ENCODE data around the gene ABCA8.

Gene ABCA8

DNA sequence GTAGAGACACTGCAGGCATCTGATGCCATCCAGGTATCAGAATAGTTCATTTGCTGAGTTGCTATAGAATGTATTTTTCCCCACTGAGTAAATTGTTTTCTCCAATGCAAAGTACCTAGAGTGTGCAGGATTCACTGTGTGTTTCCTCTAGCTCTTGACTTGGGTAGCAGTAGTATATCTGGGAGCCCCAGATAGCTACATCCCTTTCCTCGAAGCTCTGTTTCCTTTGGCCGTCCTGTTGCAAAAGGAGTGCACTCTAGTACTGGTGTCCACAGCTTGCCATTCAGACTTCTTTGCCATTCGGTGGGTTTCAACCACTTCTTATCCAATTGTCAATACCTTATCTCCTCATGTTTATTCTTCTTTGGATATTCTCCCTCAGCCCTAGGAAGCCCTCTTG is 12.8 kb downstream of the ABCA8 start:
- no peak overlapping the region for H4K8ac ChIP-seq (ENCODE audit: low read depth, low read length)
- H2BK12ac ChIP-seq (ENCODE audit: low read length) = no peak overlapping the region
- H3K9me3 ChIP-seq (replicated peaks in 1 of 2; ENCODE audit: control insufficient read depth in 2 of 2, insufficient read depth in 1 of 2, low read depth in 1 of 2, low read length in 2 of 2) = no peaks in the 10 kb centered on the region
- no peak overlapping the region for H3K14ac ChIP-seq (ENCODE audit: low read length)
- H3K4me2 ChIP-seq (ENCODE audit: insufficient read depth, low read length, poor library complexity, severe bottlenecking) = no peak overlapping the region
- H4K91ac ChIP-seq (ENCODE audit: low read depth, low read length, poor library complexity) = no peak overlapping the region
- H3K27ac ChIP-seq (replicated peaks; ENCODE audit: low read length) = no peak overlapping the region
- H3K36me3 ChIP-seq (replicated peaks in 1 of 2; ENCODE audit: control insufficient read depth in 2 of 2, insufficient read depth in 2 of 2, low read length in 2 of 2) = no peaks in the 10 kb centered on the region
- no peaks in the 10 kb centered on the region for H3K27me3 ChIP-seq (ENCODE audit: control insufficient read depth in 3 of 3, insufficient read depth in 3 of 3, low read depth in 1 of 3, low read length in 3 of 3)
- no peak overlapping the region for H3K4me3 ChIP-seq (ENCODE audit: low read length in 2 of 2)
- H3K18ac ChIP-seq (ENCODE audit: low read length) = no peak overlapping the region
- H3K79me1 ChIP-seq (ENCODE audit: low read depth, low read length) = no peaks in the 10 kb centered on the region
- no peak for DNase-seq (ENCODE audit: low spot score)
- H3K9ac ChIP-seq (ENCODE audit: low read depth, low read length, poor library complexity) = no peak overlapping the region
- no CpG with 5 or more reads among the region's 3 CpGs for WGBS, 2 donors (ENCODE audit: extremely low coverage in 2 of 2, insufficient read length in 2 of 2, insufficient replicate concordance in 1 of 2)
- no peaks in the 10 kb centered on the region for H3K4me1 ChIP-seq (ENCODE audit: control insufficient read depth in 2 of 2, insufficient read depth in 1 of 2, low read depth in 1 of 2, low read length in 2 of 2)
- no peak overlapping the region for H2BK15ac ChIP-seq (ENCODE audit: low read length)
- H2BK120ac ChIP-seq (ENCODE audit: low read depth, low read length) = no peak overlapping the region
- no peak overlapping the region for H3K4ac ChIP-seq (ENCODE audit: low read length)
- no peak overlapping the region for H2BK5ac ChIP-seq (ENCODE audit: low read length)
- no peak overlapping the region for H2AFZ ChIP-seq (ENCODE audit: low read length)
- H2AK5ac ChIP-seq (ENCODE audit: low read depth, low read length) = no peak overlapping the region
- no peak overlapping the region for H3K23ac ChIP-seq (ENCODE audit: low read depth, low read length, poor library complexity)

DNA sequence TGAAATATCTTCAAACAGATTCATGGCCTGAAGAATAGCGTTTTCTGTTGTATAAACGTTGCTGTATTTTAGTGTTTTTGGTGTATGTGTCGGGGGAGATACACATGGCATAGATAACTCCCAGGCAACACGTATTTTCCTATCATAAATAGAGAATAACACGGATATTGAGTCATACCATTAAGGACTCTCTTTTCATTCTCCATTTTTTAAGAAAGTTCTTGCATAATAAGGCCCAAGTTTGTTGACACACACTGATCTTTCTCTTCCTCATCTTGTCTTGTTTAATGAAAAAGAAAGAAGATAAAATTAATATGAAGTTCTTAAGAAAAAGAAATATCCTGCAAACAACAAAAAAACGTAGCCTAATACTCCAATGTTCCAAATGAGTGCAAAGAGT is 13.4 kb downstream of the ABCA8 start:
- Histone ChIP-seq H2AFZ (ENCODE audit: low read length) (no peak overlapping the region), H3K36me3 (replicated peaks in 1 of 2; ENCODE audit: control insufficient read depth in 2 of 2, insufficient read depth in 2 of 2, low read length in 2 of 2) (no peaks in the 10 kb centered on the region), H3K18ac (ENCODE audit: low read length) (no peak overlapping the region), H3K4me3 (ENCODE audit: low read length in 2 of 2) (no peak overlapping the region), H2BK15ac (ENCODE audit: low read length) (no peak overlapping the region), H3K4me1 (ENCODE audit: control insufficient read depth in 2 of 2, insufficient read depth in 1 of 2, low read depth in 1 of 2, low read length in 2 of 2) (no peaks in the 10 kb centered on the region), H2BK12ac (ENCODE audit: low read length) (no peak overlapping the region), H3K27me3 (ENCODE audit: control insufficient read depth in 3 of 3, insufficient read depth in 3 of 3, low read depth in 1 of 3, low read length in 3 of 3) (no peaks in the 10 kb centered on the region), H3K9me3 (replicated peaks in 1 of 2; ENCODE audit: control insufficient read depth in 2 of 2, insufficient read depth in 1 of 2, low read depth in 1 of 2, low read length in 2 of 2) (no peaks in the 10 kb centered on the region), H3K9ac (ENCODE audit: low read depth, low read length, poor library complexity) (no peak overlapping the region), H2BK5ac (ENCODE audit: low read length) (no peak overlapping the region), H2AK5ac (ENCODE audit: low read depth, low read length) (no peak overlapping the region), H3K14ac (ENCODE audit: low read length) (no peak overlapping the region), H4K8ac (ENCODE audit: low read depth, low read length) (no peak overlapping the region), H3K27ac (replicated peaks; ENCODE audit: low read length) (no peak overlapping the region), H4K91ac (ENCODE audit: low read depth, low read length, poor library complexity) (no peak overlapping the region), H3K23ac (ENCODE audit: low read depth, low read length, poor library complexity) (no peak overlapping the region), H3K4ac (ENCODE audit: low read length) (no peak overlapping the region), H3K4me2 (ENCODE audit: insufficient read depth, low read length, poor library complexity, severe bottlenecking) (no peak overlapping the region), H3K79me1 (ENCODE audit: low read depth, low read length) (no peaks in the 10 kb centered on the region), H2BK120ac (ENCODE audit: low read depth, low read length) (no peak overlapping the region)
- no CpG with 5 or more reads among the region's 6 CpGs for WGBS, 2 donors (ENCODE audit: extremely low coverage in 2 of 2, insufficient read length in 2 of 2, insufficient replicate concordance in 1 of 2)
- no peak for DNase-seq (ENCODE audit: low spot score)

- DNase-seq (ENCODE audit: low spot score) = no peak
- Histone ChIP-seq H3K4ac (ENCODE audit: low read length) (no peak overlapping the region), H2AFZ (ENCODE audit: low read length) (no peak overlapping the region), H2BK12ac (ENCODE audit: low read length) (no peak overlapping the region), H3K36me3 (replicated peaks in 1 of 2; ENCODE audit: control insufficient read depth in 2 of 2, insufficient read depth in 2 of 2, low read length in 2 of 2) (peaks cover 0 to 4% of the 10 kb centered on the region in 2 donors), H2AK5ac (ENCODE audit: low read depth, low read length) (no peak overlapping the region), H2BK15ac (ENCODE audit: low read length) (no peak overlapping the region), H3K4me1 (ENCODE audit: control insufficient read depth in 2 of 2, insufficient read depth in 1 of 2, low read depth in 1 of 2, low read length in 2 of 2) (no peaks in the 10 kb centered on the region), H3K14ac (ENCODE audit: low read length) (no peak overlapping the region), H3K4me2 (ENCODE audit: insufficient read depth, low read length, poor library complexity, severe bottlenecking) (no peak overlapping the region), H2BK120ac (ENCODE audit: low read depth, low read length) (no peak overlapping the region), H3K18ac (ENCODE audit: low read length) (no peak overlapping the region), H4K91ac (ENCODE audit: low read depth, low read length, poor library complexity) (no peak overlapping the region), H3K79me1 (ENCODE audit: low read depth, low read length) (no peaks in the 10 kb centered on the region), H3K23ac (ENCODE audit: low read depth, low read length, poor library complexity) (no peak overlapping the region), H3K27me3 (ENCODE audit: control insufficient read depth in 3 of 3, insufficient read depth in 3 of 3, low read depth in 1 of 3, low read length in 3 of 3) (no peaks in the 10 kb centered on the region), H4K8ac (ENCODE audit: low read depth, low read length) (no peak overlapping the region), H3K4me3 (ENCODE audit: low read length in 2 of 2) (no peak overlapping the region), H3K9ac (ENCODE audit: low read depth, low read length, poor library complexity) (no peak overlapping the region), H3K9me3 (replicated peaks in 1 of 2; ENCODE audit: control insufficient read depth in 2 of 2, insufficient read depth in 1 of 2, low read depth in 1 of 2, low read length in 2 of 2) (no peaks in the 10 kb centered on the region), H3K27ac (replicated peaks; ENCODE audit: low read length) (no peak overlapping the region), H2BK5ac (ENCODE audit: low read length) (no peak overlapping the region)
- WGBS, 2 donors (ENCODE audit: extremely low coverage in 2 of 2, insufficient read length in 2 of 2, insufficient replicate concordance in 1 of 2) = no CpG with 5 or more reads among the region's 3 CpGs
These were observed 16.0 kb downstream of the ABCA8 start for GRCh38 chr17:68939195-68939594.

GRCh38 chr17:68937890-68938514 is 17.2 kb downstream of the ABCA8 start:
- Histone ChIP-seq H4K91ac (ENCODE audit: low read depth, low read length, poor library complexity) (no peak overlapping the region), H3K23ac (ENCODE audit: low read depth, low read length, poor library complexity) (no peak overlapping the region), H3K9me3 (replicated peaks in 1 of 2; ENCODE audit: control insufficient read depth in 2 of 2, insufficient read depth in 1 of 2, low read depth in 1 of 2, low read length in 2 of 2) (no peaks in the 10 kb centered on the region), H4K8ac (ENCODE audit: low read depth, low read length) (no peak overlapping the region), H3K4ac (ENCODE audit: low read length) (no peak overlapping the region), H3K4me2 (ENCODE audit: insufficient read depth, low read length, poor library complexity, severe bottlenecking) (no peak overlapping the region), H3K14ac (ENCODE audit: low read length) (no peak overlapping the region), H2BK5ac (ENCODE audit: low read length) (no peak overlapping the region), H2BK120ac (ENCODE audit: low read depth, low read length) (no peak overlapping the region), H3K4me3 (ENCODE audit: low read length in 2 of 2) (no peak overlapping the region), H3K36me3 (replicated peaks in 1 of 2; ENCODE audit: control insufficient read depth in 2 of 2, insufficient read depth in 2 of 2, low read length in 2 of 2) (peaks cover 0 to 4% of the 10 kb centered on the region in 2 donors), H2BK12ac (ENCODE audit: low read length) (no peak overlapping the region), H3K79me1 (ENCODE audit: low read depth, low read length) (no peaks in the 10 kb centered on the region), H3K27me3 (ENCODE audit: control insufficient read depth in 3 of 3, insufficient read depth in 3 of 3, low read depth in 1 of 3, low read length in 3 of 3) (no peaks in the 10 kb centered on the region), H3K27ac (replicated peaks; ENCODE audit: low read length) (no peak overlapping the region), H3K4me1 (ENCODE audit: control insufficient read depth in 2 of 2, insufficient read depth in 1 of 2, low read depth in 1 of 2, low read length in 2 of 2) (no peaks in the 10 kb centered on the region), H2BK15ac (ENCODE audit: low read length) (no peak overlapping the region), H2AK5ac (ENCODE audit: low read depth, low read length) (no peak overlapping the region), H3K9ac (ENCODE audit: low read depth, low read length, poor library complexity) (no peak overlapping the region), H3K18ac (ENCODE audit: low read length) (no peak overlapping the region), H2AFZ (ENCODE audit: low read length) (no peak overlapping the region)
- no CpG with 5 or more reads among the region's 8 CpGs for WGBS, 2 donors (ENCODE audit: extremely low coverage in 2 of 2, insufficient read length in 2 of 2, insufficient replicate concordance in 1 of 2)
- DNase-seq (ENCODE audit: low spot score) = no peak

Data from neuronal stem cell (in vitro differentiated cells).